RWPE1 (cell line): ENCODE results near the gene BRD8.

ENCODE experiments used
- CTCF ChIA-PET: fragments of 350-600 bp; sonication (Branson Sonifier 250); formaldehyde crosslinking; extraction: SDS; loops from one replicate; lab custom pipeline; 2021; lab: Yijun Ruan, JAX
- POLR2A ChIA-PET: fragments of 400-600 bp; formaldehyde crosslinking; extraction: SDS; loops from one replicate; lab custom pipeline; 2020; ENCODE audit warnings: antibody characterized with exemption; ENCODE audit not compliant: low non-redundant PET; lab: Yijun Ruan, JAX
- DNase-seq: peaks from one replicate; pipeline ENCODE4 v3.0.0; 2012; ENCODE audit warnings: low spot score
- H3K27ac ChIP-seq: fragments of 450-650 bp; 2 replicates; pipeline ENCODE4 v1.5.1; 2017
- CTCF ChIP-seq: fragments of 450-650 bp; conservative IDR thresholded peaks from 2 replicates; pipeline ENCODE4 v1.5.1; 2017; ENCODE audit warnings: low read depth, mild to moderate bottlenecking

Gene BRD8

GRCh38 chr5:138102454-138103318, 75.7 kb downstream of the BRD8 start:
- TF ChIP-seq CTCF, result no peak
- H3K27ac ChIP-seq, result no peak overlapping the region
- no peak for DNase-seq
- ChIA-PET POLR2A (no interaction called here), CTCF (interaction anchor here (0.5 to 1.2 kb wide), 4 partner anchors 13 to 608 kb away, joined by 3 to 5 read pairs (median 4); no protein-coding TSS in a partner anchor)

GRCh38 chr5:138096997-138097828, 81.2 kb downstream of the BRD8 start:
- H3K27ac ChIP-seq, result no peak overlapping the region
- ChIA-PET CTCF (interaction anchor here (0.6 kb wide), 1 partner anchor 43 kb away, joined by 3 read pairs; no protein-coding TSS in a partner anchor), POLR2A (no interaction called here)
- DNase-seq, result no peak
- TF ChIP-seq CTCF, result no peak

- no peak for TF ChIP-seq CTCF
- DNase-seq, result no peak
- no peak overlapping the region for H3K27ac ChIP-seq
- ChIA-PET CTCF (no interaction called here), POLR2A (no interaction called here)
Measured at GRCh38 chr5:138096363-138096762, 82.1 kb downstream of the BRD8 start.

- DNase-seq, result no peak
- TF ChIP-seq CTCF, result no peak
- CTCF ChIA-PET, result no interaction called here
- POLR2A ChIA-PET, result no interaction called here
- H3K27ac ChIP-seq, result no peak overlapping the region
Measured at GRCh38 chr5:138095100-138095907, 83.1 kb downstream of the BRD8 start.

GRCh38 chr5:138093036-138093435, 85.4 kb downstream of the BRD8 start:
- DNase-seq, result no peak
- CTCF ChIA-PET, result no interaction called here
- POLR2A ChIA-PET, result no interaction called here
- H3K27ac ChIP-seq, result no peak overlapping the region
- TF ChIP-seq CTCF, result no peak
